ENCODE measurements around the gene SDHA.
"Not testable (repeated sequence)": the region's sequence is repeated elsewhere in the genome, so short reads cannot be mapped to it uniquely, and the experiment has no call there.

GRCh38 chr5:297448-297847 is 79.3 kb downstream of the SDHA start:
- TF ChIP-seq CTCF, POLR2A (IDR thresholded peaks at IDR 0.05): not testable (repeated sequence)

Data from lower leg skin (tissue), 3 donors.